Psoas muscle (tissue), 8 donors: ENCODE data around the gene PAPPA. TPM values are rescaled to one million over a fixed set of nuclear protein-coding genes. Genes with fewer than 3 reads are reported as not detected.

Experiments
- ATAC-seq, 4 donors: fragments of 200-7000 bp; cut with Tn5 transposase; one replicate each; pipeline ENCODE4 v1.9.1; 2020; ENCODE audit warnings: moderate library complexity in 3 of 4, mild to moderate bottlenecking in 2 of 4
- DNase-seq, 2 donors: peaks; one replicate each; pipeline ENCODE4 v3.0.0-alpha.2; 2020
- H3K27ac ChIP-seq: fragments of 200-600 bp; one replicate; pipeline ENCODE4 v1.8.0; 2022
- H3K27me3 ChIP-seq, 3 donors: fragments of 200-600 bp in 1 of 3; one replicate each; pipeline versions ENCODE4 v1.6.1 to v1.8.0; 2013 to 2022; ENCODE audit warnings: low read length in 2 of 3, mild to moderate bottlenecking in 2 of 3, moderate library complexity in 1 of 3; ENCODE audit not compliant: insufficient read depth in 3 of 3
- H3K36me3 ChIP-seq, 2 donors: fragments of 200-600 bp in 1 of 2; one replicate each; pipeline versions ENCODE4 v1.6.1 to v1.8.0; 2013 to 2022; ENCODE audit warnings: low read depth in 1 of 2, mild to moderate bottlenecking in 1 of 2, moderate library complexity in 1 of 2; ENCODE audit not compliant: insufficient read depth in 1 of 2
- H3K4me1 ChIP-seq: fragments of 200-600 bp; one replicate; pipeline ENCODE4 v1.8.0; 2022
- H3K4me3 ChIP-seq: fragments of 200-600 bp; one replicate; pipeline ENCODE4 v1.8.0; 2022; ENCODE audit warnings: mild to moderate bottlenecking
- H3K9me3 ChIP-seq: fragments of 200-600 bp; one replicate; pipeline ENCODE4 v1.8.0; 2022
- CTCF ChIP-seq: fragments of 200-600 bp; IDR thresholded peaks from one replicate; pipeline ENCODE4 v1.8.0; 2022; ENCODE audit warnings: antibody characterized with exemption
- WGBS, 3 donors: extraction: QIAGEN DNeasy Blood & Tissue Kit; methylation state at CpG; one replicate each; pipeline versions ENCODE4 v1.1.6 to v1.1.7; 2013; 5-methylcytosine and 5-hydroxymethylcytosine counted together
- intact Hi-C, 2 donors: fragments of 100-400 bp; cut with DNase I; formaldehyde crosslinking; loops; one replicate each; pipeline versions ENCODE4 v1.11.0 to v1.14.2; 2022
- polyA plus RNA-seq, 3 donors: library from polyadenylated mRNA; stranded (reverse); fragments of 200-250 nt; gene quantifications; one replicate each; pipeline ENCODE4 v1.2.3, GENCODE V29; 2013
- total RNA-seq, 4 donors: library from RNA; stranded (reverse); fragmentation: NEBNext Ultra II Directional in 2 of 4; extraction: Animal tissue kit (Norgen Biotek cat#: 25700) in 2 of 4; gene quantifications; one replicate each; pipeline versions ENCODE4 v1.2.1 to v1.2.4, GENCODE V29; 2021 to 2023
- donor health status: healthy with polysubstance abuse.
- donor health status: DM: no; HTN: no; CAD: no; lungs with moderate emphysema.
- donor health status: Bipolar disorder and iron deficiency.
- donor health status: healthy.
- donor health status: DM: yes; HTN: yes; CAD: no.
- donor health status: DM: no; HTN: no; CAD: no.
- donor health status: DM: no; HTN: no; CAD: no.
- donor health status: DM: yes; HTN: yes; CAD: no.

Gene PAPPA
- total and polyA plus RNA-seq, 7 donors = 0.07 to 0.88 (median 0.61) TPM

DNA sequence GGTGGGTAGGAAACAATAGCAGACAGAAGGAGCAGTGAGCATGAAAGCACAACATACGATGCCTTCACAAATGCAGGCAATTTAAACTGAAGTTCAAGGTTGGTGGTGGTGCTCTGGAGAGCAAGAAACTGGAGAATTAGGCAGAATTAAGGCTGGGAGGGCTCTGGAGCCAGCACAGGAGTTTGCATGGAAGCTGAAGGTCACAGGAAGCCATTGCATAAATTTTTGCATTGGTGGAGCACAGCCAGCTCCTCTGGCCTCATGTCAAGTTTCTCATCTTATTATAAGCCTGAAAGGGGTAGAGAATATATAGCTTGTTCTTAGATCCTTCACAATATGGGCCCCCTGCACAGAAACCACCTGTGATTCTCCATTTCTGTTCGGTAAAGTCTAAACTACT is 207.4 kb downstream of the PAPPA start:
- no peak for TF ChIP-seq CTCF
- no peaks in the 10 kb centered on the region for H3K27me3 ChIP-seq
- WGBS, 3 donors = 84 to 87% (median 87%) methylated on average over 2 of the region's 2 CpGs
- H3K36me3 ChIP-seq = no peaks in the 10 kb centered on the region
- no peak overlapping the region for H3K4me3 ChIP-seq
- peaks cover 26% of the 10 kb centered on the region for H3K4me1 ChIP-seq
- intact Hi-C loops = loop anchor here in 1 of 2 donors (5.0 to 10.0 kb wide), 2 partner anchors 204 to 214 kb away; no protein-coding TSS in a partner anchor
- DNase-seq (no peak), ATAC-seq (no peak)
- no peak overlapping the region for H3K27ac ChIP-seq
- H3K9me3 ChIP-seq = no peaks in the 10 kb centered on the region

GRCh38 chr9:116361547-116361946 is 208.0 kb downstream of the PAPPA start:
- no peak for ATAC-seq
- Histone ChIP-seq H3K4me1 (peaks cover 25% of the 10 kb centered on the region), H3K27me3 (no peaks in the 10 kb centered on the region), H3K27ac (no peak overlapping the region), H3K36me3 (no peaks in the 10 kb centered on the region), H3K4me3 (no peak overlapping the region), H3K9me3 (no peaks in the 10 kb centered on the region)
- intact Hi-C loops = loop anchor here in 1 of 2 donors (5.0 to 10.0 kb wide), 2 partner anchors 204 to 213 kb away; no protein-coding TSS in a partner anchor
- WGBS, 3 donors = 49 to 77% (median 49%) methylated on average over 4 of the region's 4 CpGs
- DNase-seq = no peak
- no peak for TF ChIP-seq CTCF

- Histone ChIP-seq H3K36me3 (no peaks in the 10 kb centered on the region), H3K27me3 (no peaks in the 10 kb centered on the region), H3K4me1 (peaks cover 25% of the 10 kb centered on the region), H3K4me3 (no peak overlapping the region), H3K9me3 (no peaks in the 10 kb centered on the region), H3K27ac (no peak overlapping the region)
- DNase-seq (no peak), ATAC-seq (no peak)
- TF ChIP-seq CTCF = no peak
- WGBS, 3 donors = 58 to 77% (median 64%) methylated on average over 6 of the region's 6 CpGs
- intact Hi-C loops = loop anchor here in 1 of 2 donors (5.0 to 10.0 kb wide), 2 partner anchors 205 to 212 kb away; no protein-coding TSS in a partner anchor
Measured at GRCh38 chr9:116362493-116362892, 208.9 kb downstream of the PAPPA start.

- DNase-seq (peak; percentile 50 to 78), ATAC-seq (peak; percentile 86 to 96 (median 90))
- Histone ChIP-seq H3K4me3 (peak overlapping the region; percentile 18), H3K27ac (peak overlapping the region; percentile 38), H3K9me3 (no peaks in the 10 kb centered on the region), H3K36me3 (no peaks in the 10 kb centered on the region), H3K27me3 (no peaks in the 10 kb centered on the region), H3K4me1 (peaks cover 33% of the 10 kb centered on the region)
- WGBS, 3 donors = 12 to 20% (median 15%) methylated on average over 9 of the region's 9 CpGs
- intact Hi-C loops = loop anchor here in 1 of 2 donors (5.0 to 10.0 kb wide), 2 partner anchors 48 to 210 kb away; no protein-coding TSS in a partner anchor
- peak; percentile 33 for TF ChIP-seq CTCF
Measured at GRCh38 chr9:116365056-116365471, 211.5 kb downstream of the PAPPA start.

DNA sequence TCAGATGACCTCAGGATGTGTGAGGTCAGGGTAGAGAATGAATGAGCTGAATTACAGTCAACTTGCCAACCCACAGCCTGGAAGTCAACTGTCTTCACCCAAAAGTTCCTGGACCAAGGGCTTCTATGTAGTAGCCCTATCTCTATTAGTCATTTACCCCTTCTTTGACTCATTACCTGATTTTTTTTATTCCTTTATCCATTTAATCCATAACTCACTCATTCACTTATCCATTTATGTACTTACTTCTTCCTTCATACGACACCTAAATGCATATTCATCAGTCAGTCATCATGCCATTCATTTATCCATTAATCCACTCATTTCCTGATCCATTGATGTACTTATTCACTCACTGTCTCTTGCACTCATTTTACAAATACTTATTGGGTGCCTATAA is 212.7 kb downstream of the PAPPA start:
- no peak for DNase-seq
- Histone ChIP-seq H3K4me3 (no peak overlapping the region), H3K4me1 (peaks cover 30% of the 10 kb centered on the region), H3K36me3 (no peaks in the 10 kb centered on the region), H3K27me3 (no peaks in the 10 kb centered on the region), H3K9me3 (no peaks in the 10 kb centered on the region), H3K27ac (no peak overlapping the region)
- ATAC-seq = no peak
- TF ChIP-seq CTCF = no peak
- intact Hi-C loops = loop anchor here in 1 of 2 donors (5.0 to 10.0 kb wide), 2 partner anchors 49 to 209 kb away; no protein-coding TSS in a partner anchor
- 88 to 98% (median 94%) methylated on average over 1 of the region's 1 CpG for WGBS, 3 donors
